NCI-H526 treated with DMSO at 0.1 percent for 48 hours (cell line): ENCODE results near the gene TTC17.

ENCODE experiments used
- DNase-seq: peaks from one replicate; lab custom pipeline; 2025; lab: John Stamatoyannopoulos, UW

Gene TTC17

GRCh38 chr11:43542750-43543712 is 184.3 kb downstream of the TTC17 start:
- DNase-seq, result no peak
